NCI-H748 (cell line): ENCODE results near the gene DDX1.

ENCODE experiments used
- DNase-seq: peaks from one replicate; lab custom pipeline; 2025; ENCODE audit not compliant: unreplicated experiment; lab: John Stamatoyannopoulos, UW

The DDX1 gene

DNA sequence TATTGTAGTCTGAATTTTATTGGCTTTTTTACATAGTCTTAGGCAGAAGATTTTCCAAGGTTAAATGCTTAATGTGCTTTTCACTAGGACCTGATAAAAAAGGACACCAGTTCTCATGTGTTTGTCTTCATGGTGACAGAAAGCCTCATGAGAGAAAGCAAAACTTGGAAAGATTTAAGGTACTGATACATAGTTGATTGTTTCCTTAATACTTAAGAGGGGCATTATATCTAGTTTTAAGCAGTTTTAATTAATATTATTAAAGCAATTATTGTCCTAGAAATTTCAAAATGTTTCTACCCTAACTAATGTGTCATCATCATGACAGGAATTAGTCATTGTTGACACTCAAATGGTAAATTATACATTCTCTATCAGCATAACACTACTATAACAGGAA, 35.3 kb downstream of the DDX1 start:
- no peak for DNase-seq

DNA sequence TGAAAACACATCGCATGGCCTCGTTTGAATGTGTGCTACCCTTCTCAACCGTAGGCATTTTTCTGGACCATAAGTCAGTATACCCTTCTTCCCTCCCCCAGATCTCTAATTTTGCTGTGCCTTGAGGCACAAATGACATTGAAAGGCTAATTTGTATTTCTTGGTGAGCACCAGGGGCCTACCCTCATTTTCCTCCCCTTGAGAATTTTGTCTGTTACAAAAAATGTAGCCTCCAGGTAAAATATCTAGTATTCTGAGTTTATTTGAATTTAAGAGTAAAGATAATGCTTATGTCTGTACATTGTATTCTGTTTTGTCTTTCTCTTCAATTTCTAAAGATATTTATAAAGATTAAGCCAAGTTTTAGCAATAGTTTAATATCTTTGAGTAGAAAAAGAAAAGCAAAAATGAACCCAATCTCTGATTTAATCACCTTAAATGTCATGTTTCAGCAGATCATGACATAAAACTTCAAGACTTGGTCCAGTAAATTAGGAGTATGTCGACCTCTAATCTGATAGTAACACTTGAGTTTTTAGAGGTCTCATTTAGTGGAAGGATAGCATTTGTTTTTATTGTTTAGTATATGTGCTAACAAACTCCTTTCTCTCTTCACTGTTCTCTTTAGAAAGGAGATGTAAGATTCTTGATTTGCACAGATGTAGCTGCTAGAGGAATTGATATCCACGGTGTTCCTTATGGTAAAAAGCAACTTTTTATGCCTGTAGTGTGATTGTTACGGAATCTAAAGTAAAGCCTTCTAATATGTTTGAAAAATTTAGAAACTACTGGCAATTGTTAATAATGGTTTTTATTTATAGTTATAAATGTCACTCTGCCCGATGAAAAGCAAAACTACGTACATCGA, 36.4 kb downstream of the DDX1 start:
- no peak for DNase-seq

DNA sequence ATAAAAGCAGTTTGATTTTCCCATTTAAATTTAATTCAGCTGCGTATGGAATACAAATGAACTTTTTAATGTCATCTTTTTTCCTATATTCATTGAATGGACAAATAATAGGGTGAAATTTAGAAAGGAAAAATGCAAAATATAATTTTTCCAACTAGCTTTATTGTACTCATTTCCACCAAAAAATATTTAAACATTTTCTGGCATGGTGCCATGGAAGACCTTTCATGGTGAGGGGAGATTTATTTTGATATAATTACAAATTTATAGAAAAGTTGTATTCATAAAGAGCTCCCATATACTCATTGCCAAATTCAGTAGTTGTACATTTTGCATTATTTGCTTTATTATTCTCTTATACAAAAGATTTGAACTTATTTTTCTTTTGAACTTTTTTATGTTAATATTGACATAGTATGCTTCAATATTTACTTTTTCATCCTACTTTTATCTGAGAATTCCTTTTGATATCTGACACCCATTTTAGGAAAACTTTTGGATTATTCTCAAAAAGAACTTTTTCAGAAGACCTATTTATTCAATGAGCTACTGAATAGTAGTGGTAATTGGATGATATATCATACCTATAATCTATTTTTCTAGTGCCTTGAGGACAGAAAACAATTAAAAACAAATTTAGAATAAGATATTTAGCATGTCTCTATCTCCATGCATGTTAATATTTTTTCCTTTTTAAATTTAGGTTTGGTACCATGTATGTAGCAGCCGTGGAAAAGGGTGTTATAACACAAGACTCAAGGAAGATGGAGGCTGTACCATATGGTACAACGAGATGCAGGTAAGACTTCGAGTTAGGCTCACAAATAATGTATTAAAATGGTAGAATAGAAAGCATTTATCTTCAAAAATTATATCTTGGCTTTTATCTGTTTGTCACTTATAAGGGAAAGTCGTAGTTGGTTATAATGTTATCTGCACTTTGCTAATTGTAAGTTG, 37.5 kb downstream of the DDX1 start:
- DNase-seq: no peak

DNA sequence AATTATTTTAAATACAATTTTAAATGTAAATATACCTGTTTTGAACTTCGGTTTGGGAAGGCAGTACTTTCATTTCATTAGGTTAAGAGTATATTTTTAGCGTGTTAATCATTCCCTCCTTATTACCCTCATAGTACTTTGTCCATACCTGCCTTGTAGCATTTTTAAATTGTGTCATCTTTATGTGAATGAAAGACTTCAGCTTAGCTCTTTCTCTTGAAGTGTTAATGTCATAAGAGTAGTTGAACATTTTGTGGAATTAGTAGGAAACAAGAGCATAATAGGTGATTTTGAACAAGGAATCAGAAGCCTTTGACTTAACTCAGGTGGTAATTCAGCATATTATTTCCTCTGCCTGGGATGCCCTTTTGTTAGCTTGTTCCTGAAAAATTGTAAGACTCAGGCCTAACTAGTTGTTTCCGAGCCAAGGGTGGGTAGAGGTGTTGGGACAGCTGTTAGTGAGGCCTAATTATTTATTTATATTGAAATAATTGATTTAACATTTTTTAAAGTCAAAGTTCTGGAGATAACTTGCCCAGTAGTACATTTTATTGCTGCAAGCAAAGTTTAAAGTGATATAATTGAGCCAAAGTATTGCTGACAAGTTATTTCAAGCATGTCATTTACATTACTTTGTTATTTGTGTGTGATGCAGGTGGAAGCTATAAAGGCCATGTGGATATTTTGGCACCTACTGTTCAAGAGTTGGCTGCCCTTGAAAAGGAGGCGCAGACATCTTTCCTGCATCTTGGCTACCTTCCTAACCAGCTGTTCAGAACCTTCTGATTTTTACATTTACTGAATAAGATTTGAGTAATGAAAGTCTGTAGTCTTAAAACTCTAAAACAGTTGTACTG, 38.7 kb downstream of the DDX1 start:
- DNase-seq: no peak

DNA sequence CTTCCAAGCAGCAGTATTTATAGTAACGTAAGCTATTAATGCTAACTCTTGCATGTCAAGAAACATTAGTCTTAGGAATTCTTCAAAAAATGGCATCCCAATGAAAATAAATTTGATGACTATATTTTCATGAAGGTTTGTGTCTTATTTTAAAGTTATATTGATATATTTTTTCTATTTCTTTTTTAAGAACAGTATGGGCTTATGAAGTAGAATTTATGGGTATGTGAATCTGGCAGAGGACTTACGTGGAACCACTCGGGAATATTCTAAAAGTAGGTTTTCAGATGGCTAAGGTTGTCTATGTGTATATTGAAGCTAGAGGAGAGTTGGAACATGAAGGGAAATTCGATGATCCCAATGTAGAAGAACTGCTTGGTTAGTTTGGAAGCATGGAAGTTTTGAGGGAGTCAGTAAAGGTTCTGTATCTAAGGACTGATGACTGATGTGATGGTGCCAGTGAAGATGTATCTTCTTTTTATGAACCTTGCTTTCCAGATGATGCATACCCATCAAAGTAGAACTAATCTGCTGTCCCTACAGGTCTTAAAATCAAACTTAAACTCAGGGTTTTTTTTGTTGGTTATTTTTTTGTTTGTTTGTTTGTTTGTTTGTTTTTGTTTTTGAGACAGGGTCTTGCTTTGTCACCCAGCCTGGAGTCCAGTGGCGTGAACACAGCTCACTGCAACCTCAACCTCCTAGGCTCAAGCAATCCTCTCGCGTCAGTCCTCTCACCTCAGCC, 39.5 kb downstream of the DDX1 start:
- no peak for DNase-seq

DNA sequence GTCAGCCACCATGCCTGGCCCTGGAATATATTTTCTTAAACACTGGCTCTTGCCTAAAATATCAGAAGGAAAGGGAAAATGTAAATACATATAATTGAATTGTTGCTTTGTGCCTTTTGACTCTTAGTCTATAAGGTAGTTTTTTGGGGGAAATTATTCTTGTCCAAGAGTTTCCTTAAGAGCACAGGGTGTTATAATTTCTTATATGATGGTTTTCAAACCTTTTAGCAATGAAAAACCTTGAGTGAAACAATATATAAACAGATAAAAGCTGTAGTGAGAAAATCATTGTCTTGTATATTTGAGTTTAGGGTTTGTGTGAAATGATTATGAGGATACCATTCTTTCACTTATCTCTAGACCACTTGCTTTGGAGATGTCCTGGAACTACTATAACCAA, 40.2 kb downstream of the DDX1 start:
- no peak for DNase-seq

DNA sequence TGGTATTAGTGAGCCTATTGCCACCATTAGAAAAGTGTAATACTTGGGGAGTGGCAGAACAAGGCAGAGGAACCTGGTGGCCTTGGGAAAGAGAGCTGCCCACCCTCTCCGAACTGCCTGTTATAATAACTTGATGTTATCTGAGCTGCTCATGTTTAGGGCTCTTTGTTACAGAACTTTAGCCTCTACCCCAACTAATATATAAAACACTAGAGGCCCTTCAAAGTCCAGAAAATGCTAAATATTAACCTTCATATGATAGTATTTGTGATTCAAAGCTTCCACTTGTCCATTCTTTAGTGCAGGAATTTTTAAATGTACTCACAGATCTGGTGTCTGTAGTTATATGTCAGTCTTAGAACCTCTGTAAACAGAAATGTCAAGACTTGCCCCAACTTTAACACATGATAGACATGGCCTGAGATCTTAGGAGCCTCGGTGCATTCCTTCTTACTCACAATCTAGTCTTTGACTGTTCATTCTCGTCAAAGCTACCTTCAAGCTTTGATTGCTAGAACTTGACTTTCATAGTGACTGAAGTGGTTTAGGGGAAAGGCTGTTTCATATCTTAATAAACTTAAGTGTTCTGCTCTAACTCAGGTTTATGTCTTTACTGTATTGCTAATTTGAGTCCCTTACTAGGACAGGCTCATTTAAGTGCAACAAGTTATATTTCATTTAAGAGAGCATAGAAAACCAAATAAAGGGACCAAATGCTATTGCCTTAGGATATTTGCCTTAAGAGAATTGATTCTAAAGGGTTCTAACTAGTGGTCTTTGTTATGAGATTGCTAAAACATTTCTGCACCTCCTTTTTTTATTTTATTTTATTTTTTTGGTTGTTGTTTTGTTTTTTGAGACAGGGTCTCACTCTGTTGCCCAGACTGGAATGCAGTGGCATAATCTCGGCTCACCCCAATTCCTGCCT, 41.6 kb downstream of the DDX1 start:
- DNase-seq: no peak

DNA sequence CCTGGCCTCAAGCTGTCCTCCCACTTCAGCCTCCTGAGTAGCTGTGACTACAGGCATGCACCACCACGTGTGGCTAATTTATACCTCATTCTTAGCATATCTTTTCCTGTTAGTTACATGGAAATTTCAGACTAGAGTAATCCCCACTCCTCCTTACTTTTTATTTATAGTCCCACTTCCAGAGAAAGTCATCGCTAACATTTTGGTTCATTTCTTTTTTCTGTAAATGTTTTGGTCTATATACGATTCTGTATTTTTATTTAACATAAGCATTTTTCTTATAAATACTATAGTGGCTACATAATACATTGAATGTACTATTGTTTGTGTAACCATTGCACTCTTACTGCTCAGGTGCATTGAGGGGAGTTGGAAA, 42.3 kb downstream of the DDX1 start:
- no peak for DNase-seq

DNA sequence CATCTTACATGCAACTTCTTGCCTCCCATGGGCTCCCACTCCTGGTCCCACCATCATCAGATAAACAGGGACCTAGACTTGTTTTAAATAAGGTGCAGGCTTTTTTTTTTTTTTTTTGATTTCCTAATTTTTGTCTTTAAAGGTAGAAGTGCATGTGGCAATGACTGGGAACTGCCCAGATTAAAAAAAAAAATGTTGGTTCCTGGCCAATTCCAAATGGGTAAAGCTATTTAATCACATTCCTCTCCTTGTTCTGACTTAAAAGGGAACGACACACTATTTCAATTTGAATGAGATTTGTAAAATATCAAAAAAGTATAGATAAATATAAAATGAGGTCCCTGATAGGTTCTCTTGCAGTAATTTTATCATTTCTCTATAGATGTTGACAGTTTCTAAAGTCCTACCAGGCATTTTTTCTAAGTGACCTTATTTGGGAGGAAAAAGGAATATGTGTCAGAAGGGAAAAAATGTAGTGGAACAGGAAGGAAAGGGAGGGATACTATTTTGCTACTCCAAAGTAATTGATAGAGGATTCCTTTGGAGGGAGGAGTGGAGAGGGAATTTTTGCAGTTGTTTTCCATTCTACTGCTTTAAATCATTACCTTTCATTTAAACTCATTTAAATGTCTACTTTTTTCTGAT, 43.3 kb downstream of the DDX1 start:
- DNase-seq: no peak

DNA sequence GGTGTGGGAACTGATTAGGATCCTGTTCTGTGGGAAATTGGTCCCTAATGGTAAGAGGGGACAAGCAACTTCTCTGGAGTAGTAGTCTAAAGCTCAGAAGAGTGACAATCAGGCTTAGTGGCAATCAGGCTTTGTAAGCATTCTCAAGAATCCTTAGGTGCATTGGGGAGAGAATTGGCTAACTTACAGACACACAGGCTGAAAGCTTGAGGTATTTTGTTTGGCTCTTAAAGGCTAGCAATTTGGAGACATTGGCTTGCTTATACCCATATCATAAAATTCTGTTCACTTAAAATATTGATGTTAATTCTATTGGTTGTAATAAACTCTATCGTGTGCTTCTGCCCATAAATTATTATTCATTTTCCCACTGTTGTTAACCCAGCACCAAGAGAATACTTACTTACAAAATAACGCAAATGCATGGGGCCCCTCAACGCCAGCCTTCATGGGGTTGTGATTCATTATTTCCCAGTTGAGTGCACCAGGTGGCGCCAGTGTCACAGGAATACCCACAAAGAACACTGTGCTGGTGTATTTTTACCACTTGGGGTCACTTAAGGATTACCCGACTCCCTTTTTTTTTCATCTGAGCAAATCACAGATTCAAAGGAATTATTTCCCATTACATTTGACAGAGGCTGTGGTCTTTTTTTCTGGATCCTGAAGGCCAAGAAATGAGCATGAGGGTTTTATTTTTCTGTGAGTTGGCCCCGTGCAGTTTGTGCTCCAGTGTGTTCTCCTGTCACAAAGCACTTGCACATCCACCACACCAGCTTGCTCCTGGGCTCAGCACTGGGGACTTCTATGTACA, 45.5 kb downstream of the DDX1 start:
- DNase-seq: peak; percentile 60

DNA sequence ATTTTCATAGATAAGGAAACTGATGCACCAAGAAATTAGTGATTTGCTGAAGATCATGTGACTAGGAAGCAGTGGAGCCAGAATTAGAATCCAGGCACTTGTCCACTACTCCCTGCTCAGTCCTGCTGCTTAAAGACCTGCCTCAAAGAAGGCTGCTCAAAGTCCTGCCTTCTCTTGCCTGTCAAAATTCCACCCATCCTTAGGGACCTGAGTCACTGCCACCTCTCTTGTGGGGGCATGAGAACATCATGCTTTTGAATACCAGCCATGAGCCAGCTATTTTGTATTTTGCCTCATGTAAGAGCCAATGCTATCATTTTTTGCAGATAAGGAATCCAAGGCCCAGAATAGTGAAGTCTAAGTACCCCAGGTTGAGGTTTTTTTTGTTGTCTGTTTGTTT, 47.1 kb downstream of the DDX1 start:
- DNase-seq: no peak

DNA sequence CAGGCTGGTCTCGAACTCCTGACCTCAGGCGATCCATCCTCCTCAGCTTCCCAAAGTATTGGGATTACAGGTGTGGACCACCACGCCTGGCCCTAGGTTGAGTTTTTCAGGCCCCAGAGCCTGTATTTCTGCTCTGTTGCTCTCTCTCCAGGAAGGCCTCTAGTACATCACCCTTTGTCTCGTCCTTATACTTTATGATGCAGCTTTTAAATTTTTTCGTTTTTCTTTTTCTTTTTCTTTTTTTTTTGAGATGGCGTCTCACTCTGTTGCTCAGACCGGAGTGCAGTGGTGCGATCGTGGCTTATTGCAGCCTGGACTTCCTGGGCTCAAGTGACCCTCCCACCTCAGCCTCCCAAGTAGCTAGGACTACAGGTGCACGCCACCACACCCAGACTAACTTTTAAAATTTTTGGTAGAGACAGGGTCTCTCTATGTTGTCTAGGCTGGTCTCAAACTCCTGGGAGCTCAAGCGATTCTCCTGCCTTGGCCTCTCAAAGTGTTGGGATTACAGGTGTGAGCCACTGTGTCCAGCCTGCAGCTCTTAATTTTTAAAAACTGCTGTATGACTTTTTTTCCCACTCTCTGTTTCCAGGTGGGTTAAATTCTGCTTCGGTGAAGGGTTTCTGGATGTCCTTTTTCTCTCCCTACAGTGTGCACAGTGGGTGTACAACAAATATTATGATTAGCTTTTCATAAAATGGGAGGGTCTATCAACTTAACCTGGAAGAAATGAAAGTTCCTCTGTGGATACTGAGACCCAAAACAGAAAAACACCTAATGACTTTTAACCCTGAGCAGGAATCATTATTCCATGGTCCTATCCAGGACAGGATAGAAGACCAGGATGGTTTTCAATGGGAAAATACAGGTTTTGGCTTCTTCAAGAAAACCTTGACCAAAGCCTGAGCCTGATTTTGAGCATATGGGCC, 47.9 kb downstream of the DDX1 start:
- no peak for DNase-seq

DNA sequence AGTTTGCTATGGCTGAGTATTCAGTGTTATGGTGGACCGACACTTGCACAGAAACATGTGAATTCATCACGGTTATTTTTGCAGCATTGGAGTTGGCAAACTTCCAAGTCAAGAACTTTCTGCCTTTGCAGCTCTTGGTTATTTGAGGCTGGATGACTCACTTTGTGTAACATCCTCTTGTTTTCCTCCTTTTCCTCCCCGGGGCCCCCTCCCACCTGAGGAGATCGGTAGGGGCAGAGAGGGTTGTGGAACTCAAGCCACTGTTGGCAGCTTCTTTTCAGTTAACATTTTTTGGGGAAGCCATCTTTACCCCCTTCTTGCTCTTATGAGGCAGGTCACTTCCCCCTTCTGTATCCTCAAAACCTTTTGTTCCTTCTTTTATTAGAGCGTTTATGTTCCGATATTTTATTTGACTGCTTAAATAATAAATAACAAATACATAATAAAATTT, 48.6 kb downstream of the DDX1 start:
- no peak for DNase-seq

DNA sequence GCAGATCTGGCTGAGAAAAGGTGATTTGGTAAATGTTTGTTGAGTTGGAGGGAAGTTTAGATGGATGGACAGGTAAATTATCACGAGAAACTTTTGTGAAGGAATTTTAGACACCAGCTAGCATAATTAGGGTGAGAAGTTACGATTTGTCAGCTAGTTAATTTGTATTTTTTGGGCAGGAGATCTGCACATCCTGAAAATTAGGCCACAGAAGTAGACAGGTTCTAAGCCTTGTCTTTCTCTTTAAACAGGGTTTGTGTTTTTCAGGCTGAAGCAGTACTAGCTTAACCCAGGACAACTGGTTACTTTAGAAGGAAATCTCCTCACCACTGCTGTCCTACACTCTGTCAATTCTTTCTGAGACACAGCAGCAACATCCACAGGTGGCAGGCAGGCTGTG, 49.1 kb downstream of the DDX1 start:
- no peak for DNase-seq

DNA sequence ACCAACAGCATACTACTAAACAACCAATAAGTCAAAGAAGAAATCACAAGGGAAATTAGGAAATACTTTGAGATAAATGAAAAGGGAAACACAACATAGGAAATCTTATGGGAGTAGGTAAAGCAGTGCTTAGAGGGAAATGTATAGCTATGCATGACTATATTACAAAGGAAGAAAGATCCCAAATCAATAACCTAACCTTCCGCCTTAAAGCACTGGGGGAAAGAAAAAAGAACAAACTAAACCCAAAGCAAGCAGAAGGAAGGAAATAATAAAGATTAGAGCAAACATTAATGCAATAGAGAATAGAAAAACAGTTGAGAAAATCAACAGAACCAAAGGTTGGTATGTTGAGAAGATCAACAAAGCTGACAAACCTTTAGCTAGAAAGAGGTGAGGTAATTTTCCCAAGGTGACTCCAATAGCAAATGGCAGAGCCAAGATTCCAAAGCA, 49.9 kb downstream of the DDX1 start:
- no peak for DNase-seq

DNA sequence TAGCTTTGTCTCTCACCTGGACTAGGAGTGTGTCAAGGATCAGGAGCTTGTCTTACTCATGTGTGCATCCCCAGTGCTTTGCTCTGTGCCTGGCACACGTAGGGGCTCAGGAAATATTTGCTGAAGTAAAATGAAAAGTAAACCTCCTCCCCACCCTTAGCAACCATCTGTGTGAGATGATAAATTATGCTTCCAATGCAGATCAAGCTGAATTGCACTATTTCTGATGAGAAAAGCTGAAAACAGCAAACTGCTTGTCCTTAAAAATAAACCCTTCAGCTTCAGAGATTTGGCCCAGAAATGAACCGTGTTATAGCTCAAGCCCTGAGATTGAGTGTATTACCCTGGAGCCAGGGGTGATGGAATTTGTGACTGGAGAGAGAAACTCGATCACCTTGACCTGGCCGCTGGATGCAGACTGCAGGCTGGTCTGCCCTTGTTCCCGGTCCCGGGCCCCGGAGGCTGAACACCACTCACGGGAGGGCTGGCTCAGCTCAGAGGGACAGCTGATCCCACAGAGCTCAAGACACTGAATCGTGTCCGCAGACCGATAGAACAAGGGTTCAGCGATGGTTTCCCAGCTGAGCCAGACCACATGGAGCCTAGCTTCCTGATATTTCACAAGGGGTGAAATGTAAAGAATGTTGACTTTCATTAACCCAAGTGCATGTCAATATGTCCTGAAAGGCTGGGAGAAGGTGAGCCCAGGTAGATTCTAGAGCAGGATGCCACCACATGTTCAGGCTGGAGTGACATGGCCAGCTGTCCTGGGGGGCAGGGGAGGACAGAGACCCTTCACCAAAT, 50.5 kb downstream of the DDX1 start:
- no peak for DNase-seq
